HFF-Myc (cell line): Measurements from ENCODE around the gene RILP.

ENCODE experiments used
- DNase-seq: peaks from one replicate; pipeline ENCODE4 v3.0.0-alpha.2; 2011; ENCODE audit warnings: low read depth; ENCODE audit errors: extremely low read depth
- H3K4me3 ChIP-seq: replicated peaks from 2 replicates; pipeline ENCODE4 v1.5.1; 2011; ENCODE audit warnings: low read depth, mild to moderate bottlenecking, control low read depth, low read length
- TF ChIP-seq, protein P1 (sequence below): IDR thresholded peaks from 2 replicates; pipeline ENCODE4 v1.5.1; 2012; ENCODE audit warnings: mild to moderate bottlenecking, low read depth, low read length, control low read depth; ENCODE audit errors: missing control alignments

Gene RILP

GRCh38 chr17:1621273-1621954 lies 28.3 kb downstream of the RILP start:
- DNase-seq: no peak
- TF ChIP-seq, protein P1, sequence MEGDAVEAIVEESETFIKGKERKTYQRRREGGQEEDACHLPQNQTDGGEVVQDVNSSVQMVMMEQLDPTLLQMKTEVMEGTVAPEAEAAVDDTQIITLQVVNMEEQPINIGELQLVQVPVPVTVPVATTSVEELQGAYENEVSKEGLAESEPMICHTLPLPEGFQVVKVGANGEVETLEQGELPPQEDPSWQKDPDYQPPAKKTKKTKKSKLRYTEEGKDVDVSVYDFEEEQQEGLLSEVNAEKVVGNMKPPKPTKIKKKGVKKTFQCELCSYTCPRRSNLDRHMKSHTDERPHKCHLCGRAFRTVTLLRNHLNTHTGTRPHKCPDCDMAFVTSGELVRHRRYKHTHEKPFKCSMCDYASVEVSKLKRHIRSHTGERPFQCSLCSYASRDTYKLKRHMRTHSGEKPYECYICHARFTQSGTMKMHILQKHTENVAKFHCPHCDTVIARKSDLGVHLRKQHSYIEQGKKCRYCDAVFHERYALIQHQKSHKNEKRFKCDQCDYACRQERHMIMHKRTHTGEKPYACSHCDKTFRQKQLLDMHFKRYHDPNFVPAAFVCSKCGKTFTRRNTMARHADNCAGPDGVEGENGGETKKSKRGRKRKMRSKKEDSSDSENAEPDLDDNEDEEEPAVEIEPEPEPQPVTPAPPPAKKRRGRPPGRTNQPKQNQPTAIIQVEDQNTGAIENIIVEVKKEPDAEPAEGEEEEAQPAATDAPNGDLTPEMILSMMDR: no peak
- H3K4me3 ChIP-seq: no peak overlapping the region

DNA sequence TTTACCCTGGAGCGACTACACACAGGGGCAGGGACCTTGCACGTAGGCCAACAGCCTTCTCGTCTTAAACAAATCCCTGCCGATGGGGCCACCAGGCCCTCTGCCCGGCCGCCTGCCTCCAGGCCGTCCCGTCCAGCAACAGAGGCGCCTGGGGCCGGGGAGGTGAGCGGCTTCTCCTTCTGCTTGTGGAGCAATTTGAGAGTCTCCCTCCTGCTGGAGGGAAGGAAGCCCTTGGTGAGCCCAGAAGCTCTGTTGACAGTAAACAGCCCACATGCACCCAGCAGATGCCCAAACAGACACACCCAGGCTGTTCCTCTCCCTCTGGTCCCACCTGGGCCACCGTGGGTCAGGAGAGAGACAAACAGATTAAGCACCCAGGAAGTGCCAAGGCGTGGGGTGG lies 29.2 kb downstream of the RILP start:
- H3K4me3 ChIP-seq: no peak overlapping the region
- DNase-seq: no peak
- TF ChIP-seq, protein P1: no peak

DNA sequence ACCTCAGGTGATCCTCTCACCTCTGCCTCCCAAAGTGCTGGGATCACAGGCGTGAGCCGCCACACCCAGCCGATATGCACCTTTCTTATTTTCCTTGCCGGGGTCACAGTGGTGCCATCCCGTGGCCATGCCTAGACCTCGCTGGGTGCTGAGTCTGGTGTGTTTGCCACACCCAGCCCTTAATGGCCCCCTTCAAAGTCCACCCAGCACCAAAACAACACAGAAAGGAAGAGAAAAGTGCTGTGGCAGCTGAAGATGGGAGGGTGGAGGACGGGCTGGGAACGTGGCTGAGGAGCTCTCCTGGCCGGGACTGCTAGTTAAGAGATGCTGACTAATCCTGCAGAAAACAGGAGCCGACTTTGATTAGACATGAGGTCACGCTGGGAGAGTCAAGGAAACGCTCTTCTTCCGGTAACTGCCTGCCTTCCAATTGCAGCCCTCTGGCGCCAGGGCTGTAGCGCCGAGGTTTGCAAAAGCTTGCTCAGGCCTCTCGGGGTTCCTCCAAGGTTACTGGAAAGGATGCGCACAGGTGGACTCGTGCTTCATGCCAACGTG lies 32.0 kb downstream of the RILP start:
- no peak overlapping the region for H3K4me3 ChIP-seq
- no peak for DNase-seq

GRCh38 chr17:1616101-1616500 lies 33.6 kb downstream of the RILP start:
- no peak for DNase-seq
- H3K4me3 ChIP-seq: no peak overlapping the region
- TF ChIP-seq, protein P1: no peak

More for the DNA sequence above, 32.0 kb downstream of the RILP start:
- TF ChIP-seq, protein P1: no peak

GRCh38 chr17:1612400-1612799 lies 37.3 kb downstream of the RILP start:
- no peak overlapping the region for H3K4me3 ChIP-seq
- TF ChIP-seq, protein P1: no peak
- no peak for DNase-seq

GRCh38 chr17:1611715-1612114 lies 38.0 kb downstream of the RILP start:
- no peak for DNase-seq
- H3K4me3 ChIP-seq: no peak overlapping the region
- TF ChIP-seq, protein P1: no peak
